Measurements from ENCODE around the gene EMC1.

GRCh38 chr1:19202396-19202795, 48.9 kb downstream of the EMC1 start:
- TF ChIP-seq CTCF (conservative IDR thresholded peaks at IDR 0.05; ENCODE audit: low read length) (no peak), EZH2phosphoT487 (IDR thresholded peaks at IDR 0.05; ENCODE audit: borderline replicate concordance, low read depth, low read length) (no peak)

All from OCI-LY7 (cell line).